ENCODE measurements around the gene ENO1. TPM values are rescaled to one million over a fixed set of nuclear protein-coding genes. Genes with fewer than 3 reads are reported as not detected.

Gene ENO1
- total and polyA plus RNA-seq, 10 of the 15 experiments (the other 5 are each of a cell fraction or from before 2014, with no cell fraction given): 1,850 to 4,219 (median 2,331) TPM

- TF ChIP-seq MAX (IDR thresholded peaks at IDR 0.05; ENCODE audit: low read depth, low read length) (peak; percentile 94), SPI1 (IDR thresholded peaks at IDR 0.05; ENCODE audit: borderline replicate concordance, insufficient read depth, low read depth, low read length) (peak; percentile 72), YBX1 (IDR thresholded peaks at IDR 0.05) (no peak), SUPT20H (IDR thresholded peaks at IDR 0.05; ENCODE audit: borderline replicate concordance, control insufficient read depth, low read depth, low read length) (no peak), RBBP5 (conservative IDR thresholded peaks at IDR 0.05) (no peak), CHD1 (IDR thresholded peaks at IDR 0.05; ENCODE audit: low read depth, low read length) (no peak), PAX5 (IDR thresholded peaks at IDR 0.05; ENCODE audit: borderline replicate concordance, low read depth, low read length) (peak; percentile 17; the same call in 1 of the 2 replicates), NR2C2 (IDR thresholded peaks at IDR 0.05; ENCODE audit: borderline replicate concordance, control insufficient read depth, insufficient read length, low read depth) (no peak), E4F1 (IDR thresholded peaks at IDR 0.05; ENCODE audit: borderline replicate concordance, partially characterized antibody) (peak; percentile 94), E2F4 (IDR thresholded peaks at IDR 0.05; ENCODE audit: low read depth, low read length) (no peak), WRNIP1 (IDR thresholded peaks at IDR 0.05; ENCODE audit: borderline replicate concordance, low read depth, low read length) (no peak), ETV6 (conservative IDR thresholded peaks at IDR 0.05 in 1 of 2, IDR thresholded peaks at IDR 0.05 in 1 of 2; ENCODE audit: borderline replicate concordance in 1 of 2, low read depth in 1 of 2) (no peak), SP1 (IDR thresholded peaks at IDR 0.05; ENCODE audit: low read depth, low read length) (peak; percentile 95), BRCA1 (IDR thresholded peaks at IDR 0.05; ENCODE audit: low read depth, low read length) (no peak), ZNF384 (IDR thresholded peaks at IDR 0.05; ENCODE audit: borderline replicate concordance, low read depth, low read length) (no peak), RAD51 (IDR thresholded peaks at IDR 0.05) (peak; percentile 55; the same call in 1 of the 2 replicates), ATF3 (IDR thresholded peaks at IDR 0.05; ENCODE audit: borderline replicate concordance, extremely low read depth, low read depth, low read length) (peak; percentile 87), ZNF24 (IDR thresholded peaks at IDR 0.05) (0 out of 2 replicates have a peak, but pooled peaks have one; percentile 29), TARDBP (IDR thresholded peaks at IDR 0.05; ENCODE audit: borderline replicate concordance) (no peak), ATF7 (IDR thresholded peaks at IDR 0.05; ENCODE audit: low read depth) (peak; percentile 76), NR2F1 (conservative IDR thresholded peaks at IDR 0.05) (peak; percentile 95), BHLHE40 (IDR thresholded peaks at IDR 0.05; ENCODE audit: borderline replicate concordance in 1 of 2, low read depth in 2 of 2, low read length in 1 of 2) (peak; percentile 75 to 95), POLR2AphosphoS2 (IDR thresholded peaks at IDR 0.05; ENCODE audit: low read depth, low read length) (peak; percentile 78; the same call in 1 of the 2 replicates)
Observed at GRCh38 chr1:8878698-8879463, 395 bp upstream of the ENO1 start (continued).

Data from GM12878 (cell line).